Activated CD4-positive, alpha-beta T cell treated with anti-CD3 and anti-CD28 coated beads, Interleukin-2, amount 10 ng/mL, durations not matched to agents 7 days and 5 days (primary cell): ENCODE results near the gene FEV. TPM values are rescaled to one million over a fixed set of nuclear protein-coding genes. Genes with fewer than 3 reads are reported as not detected.

Experiments used
- CTCF ChIA-PET: fragments of 350-600 bp; sonication (Branson Sonifier 250); formaldehyde crosslinking; loops from one replicate; lab custom pipeline; 2021; ENCODE audit warnings: antibody characterized with exemption; lab: Charles Lee
- POLR2A ChIA-PET: fragments of 350-600 bp; sonication (Branson Sonifier 250); formaldehyde crosslinking; loops from one replicate; lab custom pipeline; 2021; ENCODE audit warnings: antibody characterized with exemption; lab: Charles Lee
- DNase-seq: peaks from one replicate; pipeline ENCODE4 v3.0.0-alpha.2; 2020
- H3K27ac Mint-ChIP-seq: one replicate; pipeline ENCODE4 v1.8.0; 2021; ENCODE audit warnings: mild to moderate bottlenecking, moderate library complexity, mixed read lengths
- H3K27me3 Mint-ChIP-seq: one replicate; pipeline ENCODE4 v1.8.0; 2021; ENCODE audit warnings: mixed read lengths
- H3K36me3 Mint-ChIP-seq: one replicate; pipeline ENCODE4 v1.8.0; 2021; ENCODE audit warnings: low read depth, mixed read lengths
- H3K4me1 Mint-ChIP-seq: one replicate; pipeline ENCODE4 v1.8.0; 2021; ENCODE audit warnings: mixed read lengths
- H3K4me3 Mint-ChIP-seq: one replicate; pipeline ENCODE4 v1.8.0; 2021; ENCODE audit warnings: mild to moderate bottlenecking, moderate library complexity, mixed read lengths
- H3K9me3 Mint-ChIP-seq: one replicate; pipeline ENCODE4 v1.8.0; 2021; ENCODE audit warnings: mixed read lengths
- total RNA-seq, 2 experiments: library from RNA; stranded (reverse); gene quantifications; one replicate each; pipeline ENCODE4 v1.2.3, GENCODE V29; 2021

The FEV gene
- total RNA-seq, 2 experiments from 2014 or later: not detected

GRCh38 chr2:219023045-219023605, 38.1 kb upstream of the FEV start:
- peaks cover 4% of the 10 kb centered on the region for H3K27me3 Mint-ChIP-seq

DNA sequence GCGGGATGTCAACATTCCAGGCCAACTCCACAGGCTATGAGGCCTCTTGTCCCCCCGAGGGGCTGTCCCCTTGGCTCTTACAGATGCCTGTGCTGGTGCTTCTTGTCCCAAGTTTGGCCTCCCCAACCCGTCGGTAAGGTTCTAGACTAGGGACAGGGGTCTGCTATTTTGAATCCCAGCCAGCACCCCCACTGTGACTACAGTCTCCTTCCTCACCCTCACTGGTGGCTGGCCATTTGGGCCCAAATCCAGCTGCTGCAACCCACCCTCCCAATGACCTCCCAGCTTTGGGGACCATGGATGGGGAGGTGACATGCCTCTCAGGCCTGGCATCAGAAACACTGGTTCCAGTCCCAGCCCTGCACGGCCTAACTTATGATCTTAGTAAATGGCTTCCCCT, 37.6 kb upstream of the FEV start:
- DNase-seq: no peak
- Mint-ChIP-seq H3K27me3 (peaks cover 4% of the 10 kb centered on the region), H3K36me3 (no peaks in the 10 kb centered on the region), H3K4me3 (no peak overlapping the region), H3K4me1 (no peaks in the 10 kb centered on the region), H3K27ac (no peak overlapping the region), H3K9me3 (no peaks in the 10 kb centered on the region)
- ChIA-PET POLR2A (no interaction called here), CTCF (no interaction called here)

More at GRCh38 chr2:219023045-219023605, 38.1 kb upstream of the FEV start:
- POLR2A ChIA-PET: no interaction called here
- no peaks in the 10 kb centered on the region for H3K4me1 Mint-ChIP-seq
- no peak overlapping the region for H3K27ac Mint-ChIP-seq
- CTCF ChIA-PET: no interaction called here
- DNase-seq: no peak
- no peaks in the 10 kb centered on the region for H3K9me3 Mint-ChIP-seq
- no peaks in the 10 kb centered on the region for H3K36me3 Mint-ChIP-seq
- no peak overlapping the region for H3K4me3 Mint-ChIP-seq

- ChIA-PET POLR2A (no interaction called here), CTCF (interaction anchor here (0.6 kb wide), 1 partner anchor 55 kb away, joined by 3 read pairs; no protein-coding TSS in a partner anchor)
- H3K36me3 Mint-ChIP-seq: no peaks in the 10 kb centered on the region
- no peak for DNase-seq
- peaks cover 4% of the 10 kb centered on the region for H3K27me3 Mint-ChIP-seq
- no peak overlapping the region for H3K27ac Mint-ChIP-seq
- H3K4me3 Mint-ChIP-seq: no peak overlapping the region
- no peaks in the 10 kb centered on the region for H3K9me3 Mint-ChIP-seq
- H3K4me1 Mint-ChIP-seq: no peaks in the 10 kb centered on the region
Observed at GRCh38 chr2:219022041-219022440, 37.1 kb upstream of the FEV start.

GRCh38 chr2:219021591-219021990, 36.6 kb upstream of the FEV start:
- DNase-seq: no peak
- H3K4me1 Mint-ChIP-seq: no peaks in the 10 kb centered on the region
- no peak overlapping the region for H3K4me3 Mint-ChIP-seq
- H3K27me3 Mint-ChIP-seq: peaks cover 4% of the 10 kb centered on the region
- no peaks in the 10 kb centered on the region for H3K9me3 Mint-ChIP-seq
- POLR2A ChIA-PET: no interaction called here
- CTCF ChIA-PET: interaction anchor here (0.6 kb wide), 1 partner anchor 56 kb away, joined by 3 read pairs; no protein-coding TSS in a partner anchor
- H3K36me3 Mint-ChIP-seq: no peaks in the 10 kb centered on the region
- no peak overlapping the region for H3K27ac Mint-ChIP-seq

- CTCF ChIA-PET: interaction anchor here (0.6 to 1.8 kb wide), 3 partner anchors 10 to 174 kb away, joined by 3 read pairs; no protein-coding TSS in a partner anchor
- Mint-ChIP-seq H3K27me3 (peaks cover 4% of the 10 kb centered on the region), H3K4me1 (no peaks in the 10 kb centered on the region), H3K27ac (no peak overlapping the region), H3K36me3 (no peaks in the 10 kb centered on the region), H3K4me3 (no peak overlapping the region), H3K9me3 (no peaks in the 10 kb centered on the region)
- DNase-seq: no peak
- POLR2A ChIA-PET: no interaction called here
Observed at GRCh38 chr2:219020604-219021365, 35.8 kb upstream of the FEV start.

DNA sequence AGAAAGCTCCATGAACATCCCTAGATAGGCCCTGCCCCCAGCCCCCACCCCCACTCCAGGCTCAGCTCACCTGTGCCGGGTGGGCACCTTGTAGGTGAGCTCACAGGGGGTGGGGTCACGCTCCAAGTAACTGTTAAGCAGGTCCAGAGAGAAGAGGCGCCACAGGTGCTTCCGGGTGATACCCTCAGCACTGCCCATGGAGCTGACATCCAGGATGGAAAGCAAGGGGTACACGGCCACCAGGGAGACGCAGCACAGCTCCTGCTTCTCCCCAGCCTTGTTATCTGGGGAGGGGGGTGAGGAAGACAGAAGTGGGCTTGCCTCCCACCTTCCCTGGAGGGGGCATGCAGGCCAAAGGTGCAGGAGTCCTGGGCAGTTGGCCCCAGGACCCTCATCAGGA, 34.5 kb upstream of the FEV start:
- ChIA-PET POLR2A (no interaction called here), CTCF (interaction anchor here (0.6 to 1.8 kb wide), 2 partner anchors 9 to 1658 kb away, joined by 3 read pairs; no protein-coding TSS in a partner anchor)
- Mint-ChIP-seq H3K27me3 (peaks cover 4% of the 10 kb centered on the region), H3K27ac (no peak overlapping the region), H3K4me3 (no peak overlapping the region), H3K4me1 (no peaks in the 10 kb centered on the region), H3K36me3 (no peaks in the 10 kb centered on the region), H3K9me3 (no peaks in the 10 kb centered on the region)
- no peak for DNase-seq

GRCh38 chr2:219018726-219019125, 33.7 kb upstream of the FEV start:
- Mint-ChIP-seq H3K36me3 (no peaks in the 10 kb centered on the region), H3K9me3 (no peaks in the 10 kb centered on the region), H3K27me3 (peaks cover 4% of the 10 kb centered on the region), H3K4me1 (no peaks in the 10 kb centered on the region), H3K27ac (no peak overlapping the region), H3K4me3 (no peak overlapping the region)
- ChIA-PET POLR2A (no interaction called here), CTCF (interaction anchor here (1.8 kb wide), 1 partner anchor 8 kb away, joined by 3 read pairs; no protein-coding TSS in a partner anchor)
- DNase-seq: no peak

DNA sequence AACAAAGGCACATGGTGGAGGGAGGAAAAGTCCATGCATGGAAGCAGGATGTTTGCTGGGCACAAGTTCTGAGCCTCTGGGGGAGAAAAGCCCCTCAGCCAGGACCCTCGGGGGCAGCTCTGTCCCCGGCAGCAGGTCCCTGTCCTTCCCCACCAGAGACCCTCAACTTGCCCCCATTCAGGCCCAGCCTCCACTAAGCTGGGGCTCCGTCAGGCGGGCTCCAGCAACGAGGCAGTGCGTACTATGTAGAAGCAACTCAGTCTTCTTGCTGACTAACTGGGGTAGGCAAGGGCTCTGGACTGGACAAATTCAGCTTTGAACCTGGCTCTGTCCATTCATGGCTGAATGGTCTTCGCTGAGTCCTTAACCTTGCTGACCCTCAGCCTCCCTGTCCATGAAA, 33.3 kb upstream of the FEV start:
- no peak overlapping the region for H3K27ac Mint-ChIP-seq
- H3K27me3 Mint-ChIP-seq: peaks cover 7% of the 10 kb centered on the region
- CTCF ChIA-PET: no interaction called here
- no peak for DNase-seq
- H3K4me1 Mint-ChIP-seq: no peaks in the 10 kb centered on the region
- POLR2A ChIA-PET: no interaction called here
- H3K9me3 Mint-ChIP-seq: no peaks in the 10 kb centered on the region
- no peak overlapping the region for H3K4me3 Mint-ChIP-seq
- no peaks in the 10 kb centered on the region for H3K36me3 Mint-ChIP-seq

DNA sequence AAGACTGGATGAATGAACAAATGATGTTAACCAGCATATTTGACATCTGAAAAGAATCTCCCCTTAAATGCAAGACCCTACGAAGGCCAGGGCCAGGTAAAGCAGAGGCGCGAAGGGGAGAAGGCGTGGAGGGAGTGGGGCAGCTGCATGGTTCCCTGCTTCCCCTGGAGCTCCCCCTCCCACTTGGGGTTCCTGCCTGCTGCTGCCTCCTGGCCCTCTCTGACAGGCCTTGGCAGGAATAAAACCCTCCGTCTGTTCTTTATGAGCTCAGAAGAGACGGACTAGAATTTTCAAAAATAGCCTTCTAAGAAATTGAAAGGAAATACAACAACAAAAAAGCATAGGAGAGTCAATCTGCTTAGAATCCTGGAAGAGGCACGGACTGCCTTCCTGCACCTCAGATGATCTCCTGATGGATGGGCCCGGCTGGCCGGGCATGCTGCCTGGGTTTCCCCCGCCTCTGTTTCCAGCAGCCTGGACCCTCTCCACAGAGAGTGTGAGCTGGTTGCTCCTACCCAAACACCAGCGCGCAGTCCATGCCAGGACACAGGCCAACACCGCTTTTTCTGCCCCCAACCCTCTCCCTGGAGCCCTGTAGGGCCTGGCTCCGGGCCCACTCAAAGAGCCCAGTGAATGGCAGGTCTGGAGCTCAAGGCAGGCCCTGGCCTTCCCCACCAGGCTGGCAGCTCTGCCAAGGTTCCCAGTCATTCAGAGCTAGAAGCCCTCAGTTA, 32.4 kb upstream of the FEV start:
- DNase-seq: no peak
- peaks cover 10% of the 10 kb centered on the region for H3K27me3 Mint-ChIP-seq
- no peaks in the 10 kb centered on the region for H3K36me3 Mint-ChIP-seq
- ChIA-PET CTCF (interaction anchor here (1.7 kb wide), 1 partner anchor 13 kb away, joined by 6 read pairs; no protein-coding TSS in a partner anchor), POLR2A (no interaction called here)
- H3K9me3 Mint-ChIP-seq: no peaks in the 10 kb centered on the region
- no peaks in the 10 kb centered on the region for H3K4me1 Mint-ChIP-seq
- no peak overlapping the region for H3K27ac Mint-ChIP-seq
- H3K4me3 Mint-ChIP-seq: no peak overlapping the region

- POLR2A ChIA-PET: no interaction called here
- no peaks in the 10 kb centered on the region for H3K36me3 Mint-ChIP-seq
- no peaks in the 10 kb centered on the region for H3K9me3 Mint-ChIP-seq
- CTCF ChIA-PET: interaction anchor here (1.7 kb wide), 1 partner anchor 13 kb away, joined by 6 read pairs; no protein-coding TSS in a partner anchor
- peaks cover 10% of the 10 kb centered on the region for H3K27me3 Mint-ChIP-seq
- H3K27ac Mint-ChIP-seq: no peak overlapping the region
- no peak for DNase-seq
- H3K4me1 Mint-ChIP-seq: no peaks in the 10 kb centered on the region
- no peak overlapping the region for H3K4me3 Mint-ChIP-seq
Observed at GRCh38 chr2:219016721-219017120, 31.7 kb upstream of the FEV start.

DNA sequence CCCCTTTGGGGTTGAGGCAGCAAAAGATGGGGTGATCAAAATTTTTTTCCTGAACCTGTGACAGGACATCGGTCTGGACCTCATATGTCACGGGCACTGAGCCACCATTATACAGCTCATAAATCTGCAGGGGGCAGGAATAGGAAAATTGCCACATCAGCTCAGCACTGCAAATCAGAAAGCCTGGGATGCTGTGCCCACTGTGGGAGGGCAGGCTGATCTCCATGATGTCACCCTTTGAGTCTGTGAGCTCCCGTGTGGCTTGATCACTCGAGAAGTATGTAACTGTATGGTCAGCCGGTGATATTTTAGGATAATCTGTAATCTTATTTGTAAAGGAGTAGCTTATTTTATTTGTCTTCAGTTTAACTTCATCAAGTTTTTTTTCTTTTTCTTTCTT, 25.9 kb upstream of the FEV start:
- Mint-ChIP-seq H3K36me3 (no peaks in the 10 kb centered on the region), H3K4me3 (no peak overlapping the region), H3K27me3 (peaks cover 9% of the 10 kb centered on the region), H3K9me3 (no peaks in the 10 kb centered on the region), H3K4me1 (no peaks in the 10 kb centered on the region), H3K27ac (no peak overlapping the region)
- CTCF ChIA-PET: interaction anchor here (0.7 to 1.8 kb wide), 3 partner anchors 9 to 30 kb away, joined by 3 to 6 read pairs (median 3); partner anchors contain the start of gene CFAP65
- POLR2A ChIA-PET: no interaction called here
- DNase-seq: no peak

DNA sequence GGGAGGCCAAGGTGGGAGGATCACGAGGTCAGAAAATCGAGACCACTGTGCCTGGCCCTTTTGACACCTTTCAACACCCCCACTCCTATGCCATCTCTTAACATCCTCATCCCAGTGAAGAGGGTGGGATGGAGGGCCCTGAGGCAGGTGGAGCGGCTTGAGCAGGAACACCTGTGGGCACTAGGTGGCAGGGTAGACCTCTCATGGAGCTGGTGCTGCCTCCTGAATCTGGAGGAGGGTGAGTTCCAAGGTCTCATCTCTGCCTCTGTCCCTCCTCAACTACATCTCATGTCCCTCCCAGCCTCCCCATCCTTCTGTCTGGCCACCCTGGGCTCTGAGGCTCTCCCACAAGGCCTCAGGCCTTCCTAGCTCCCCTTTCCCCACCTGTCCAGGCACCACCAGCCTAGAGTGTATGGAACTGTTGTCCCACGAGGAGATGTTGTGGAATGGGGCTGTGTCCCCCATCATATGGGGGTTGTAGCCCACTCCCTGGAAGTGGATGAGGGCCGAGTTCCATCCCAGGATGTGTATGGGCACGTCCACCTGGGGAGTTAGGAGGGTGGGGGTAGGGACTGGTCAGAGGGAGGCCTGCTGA, 25.3 kb upstream of the FEV start:
- ChIA-PET CTCF (interaction anchor here (1.2 to 1.8 kb wide), 2 partner anchors 9 to 20 kb away, joined by 3 to 6 read pairs; no protein-coding TSS in a partner anchor), POLR2A (no interaction called here)
- Mint-ChIP-seq H3K4me1 (no peaks in the 10 kb centered on the region), H3K27me3 (peaks cover 14% of the 10 kb centered on the region), H3K36me3 (no peaks in the 10 kb centered on the region), H3K9me3 (no peaks in the 10 kb centered on the region), H3K4me3 (no peak overlapping the region), H3K27ac (no peak overlapping the region)
- DNase-seq: peak; percentile 30
